ENCODE results near the gene KNCN. TPM values are rescaled to one million over a fixed set of nuclear protein-coding genes. Genes with fewer than 3 reads are reported as not detected.

KNCN gene
- total RNA-seq, 4 donors from 2014 or later: not detected

GRCh38 chr1:46543382-46543760 is 8.1 kb downstream of the KNCN start:
- H3K4me3 ChIP-seq: no peak overlapping the region
- H3K36me3 ChIP-seq: no peaks in the 10 kb centered on the region
- peaks cover 0 to 11% of the 10 kb centered on the region in 2 donors for H3K27me3 ChIP-seq
- no peaks in the 10 kb centered on the region for H3K9me3 ChIP-seq
- DNase-seq: no peak
- TF ChIP-seq CTCF (IDR thresholded peaks at IDR 0.05) (no peak), POLR2A (IDR thresholded peaks at IDR 0.05) (no peak)
- H3K27ac ChIP-seq: no peak overlapping the region
- no peaks in the 10 kb centered on the region for H3K4me1 ChIP-seq

DNA sequence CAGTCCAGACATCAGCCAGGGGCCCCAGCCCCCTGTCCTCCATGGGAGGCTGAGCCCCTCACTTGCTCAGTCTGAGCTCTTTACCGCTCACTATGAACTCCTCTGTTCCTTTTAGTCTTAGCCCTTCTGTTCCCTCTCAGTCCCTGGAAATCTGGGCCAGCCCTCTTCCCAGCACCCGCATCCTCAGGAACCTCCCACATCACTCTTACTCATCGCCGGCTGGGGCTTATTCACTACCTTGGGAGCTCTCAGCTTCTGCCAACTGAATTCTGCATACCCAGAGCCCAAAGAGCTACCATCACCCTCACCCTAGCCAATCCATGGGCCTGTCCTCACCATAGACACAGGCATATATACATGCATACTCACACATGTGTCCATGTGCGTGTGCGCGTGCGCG is 11.5 kb downstream of the KNCN start:
- Histone ChIP-seq H3K4me3 (no peak overlapping the region), H3K36me3 (no peaks in the 10 kb centered on the region), H3K27me3 (peaks cover 0 to 11% of the 10 kb centered on the region in 2 donors), H3K27ac (no peak overlapping the region), H3K9me3 (no peaks in the 10 kb centered on the region), H3K4me1 (no peaks in the 10 kb centered on the region)
- TF ChIP-seq CTCF (IDR thresholded peaks at IDR 0.05): no peak
- no peak for TF ChIP-seq POLR2A (IDR thresholded peaks at IDR 0.05)
- no peak for DNase-seq

DNA sequence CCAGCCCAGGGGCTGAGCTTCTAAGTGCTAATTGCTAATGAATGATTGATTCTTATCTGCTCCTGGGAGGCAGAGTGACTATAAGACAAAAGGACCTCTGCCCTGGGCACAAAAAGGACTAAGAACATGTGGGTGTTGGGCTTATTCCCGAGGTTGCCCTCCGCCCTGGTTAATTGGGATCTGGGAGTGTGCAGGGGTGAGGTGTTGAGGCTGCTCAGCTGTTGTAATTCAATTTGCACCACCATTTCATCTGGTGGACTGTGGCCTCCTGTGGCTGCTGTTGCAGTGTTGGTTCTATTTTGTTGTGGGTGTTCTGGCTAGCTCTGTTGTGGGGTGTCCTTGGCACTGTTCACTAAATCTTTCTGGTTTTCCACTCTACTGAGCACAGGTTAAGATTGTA is 13.3 kb downstream of the KNCN start:
- H3K4me1 ChIP-seq: peaks cover 0 to 6% (median 2%) of the 10 kb centered on the region in 4 donors
- DNase-seq: peak in 1 of 3 donors; percentile 56
- no peaks in the 10 kb centered on the region for H3K9me3 ChIP-seq
- TF ChIP-seq CTCF (IDR thresholded peaks at IDR 0.05): no peak
- no peak for TF ChIP-seq POLR2A (IDR thresholded peaks at IDR 0.05)
- H3K27me3 ChIP-seq: peaks cover 0 to under 1% of the 10 kb centered on the region in 2 donors
- H3K4me3 ChIP-seq: no peak overlapping the region
- no peaks in the 10 kb centered on the region for H3K36me3 ChIP-seq
- H3K27ac ChIP-seq: no peak overlapping the region

DNA sequence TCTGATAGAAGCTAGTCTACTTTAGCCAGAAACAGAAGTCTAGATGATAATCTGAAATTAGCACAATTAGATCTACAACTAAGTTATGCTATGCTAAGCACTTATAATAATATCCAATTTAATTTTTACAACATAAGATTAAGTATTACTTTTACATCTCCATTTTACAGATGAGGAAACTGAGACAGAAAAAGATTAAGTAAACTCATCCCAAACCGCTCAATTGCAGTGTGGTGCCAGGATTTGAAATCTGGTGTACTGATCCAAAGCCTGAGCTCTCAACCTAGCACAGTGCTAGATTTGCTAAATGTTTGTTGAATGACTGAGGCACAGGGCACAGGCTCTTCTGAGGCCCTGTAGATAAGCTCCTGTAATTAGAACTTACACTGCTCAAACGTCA is 13.8 kb downstream of the KNCN start:
- no peaks in the 10 kb centered on the region for H3K27me3 ChIP-seq
- H3K36me3 ChIP-seq: no peaks in the 10 kb centered on the region
- no peak overlapping the region for H3K4me3 ChIP-seq
- no peak for DNase-seq
- H3K27ac ChIP-seq: no peak overlapping the region
- H3K9me3 ChIP-seq: no peaks in the 10 kb centered on the region
- peaks cover 0 to 10% (median 4%) of the 10 kb centered on the region in 4 donors for H3K4me1 ChIP-seq
- TF ChIP-seq CTCF (IDR thresholded peaks at IDR 0.05) (no peak), POLR2A (IDR thresholded peaks at IDR 0.05) (no peak)

GRCh38 chr1:46536527-46536926 is 14.9 kb downstream of the KNCN start:
- Histone ChIP-seq H3K4me3 (no peak overlapping the region), H3K27me3 (no peaks in the 10 kb centered on the region), H3K27ac (no peak overlapping the region), H3K4me1 (peaks cover 0 to 10% (median 5%) of the 10 kb centered on the region in 4 donors), H3K36me3 (no peaks in the 10 kb centered on the region), H3K9me3 (no peaks in the 10 kb centered on the region)
- no peak for DNase-seq
- TF ChIP-seq CTCF (IDR thresholded peaks at IDR 0.05): no peak
- no peak for TF ChIP-seq POLR2A (IDR thresholded peaks at IDR 0.05)

- peak in 1 of 3 donors; percentile 69 for DNase-seq
- Histone ChIP-seq H3K4me1 (peaks cover 0 to 10% (median 5%) of the 10 kb centered on the region in 4 donors), H3K4me3 (no peak overlapping the region), H3K27me3 (no peaks in the 10 kb centered on the region), H3K36me3 (no peaks in the 10 kb centered on the region), H3K9me3 (no peaks in the 10 kb centered on the region), H3K27ac (no peak overlapping the region)
- TF ChIP-seq POLR2A (IDR thresholded peaks at IDR 0.05) (no peak), CTCF (IDR thresholded peaks at IDR 0.05) (peak in 3 of 6 experiments; percentile 37 to 44 (median 40))
Measured at GRCh38 chr1:46535063-46535462, 16.4 kb downstream of the KNCN start.
